ENCODE results near the gene ABCA5. TPM values are rescaled to one million over a fixed set of nuclear protein-coding genes. Genes with fewer than 3 reads are reported as not detected.
"Not testable (repeated sequence)": the region's sequence is repeated elsewhere in the genome, so short reads cannot be mapped to it uniquely, and the experiment has no call there.

ABCA5 gene
- total RNA-seq, 6 donors from 2014 or later = 10.5 to 62.4 (median 23.1) TPM

DNA sequence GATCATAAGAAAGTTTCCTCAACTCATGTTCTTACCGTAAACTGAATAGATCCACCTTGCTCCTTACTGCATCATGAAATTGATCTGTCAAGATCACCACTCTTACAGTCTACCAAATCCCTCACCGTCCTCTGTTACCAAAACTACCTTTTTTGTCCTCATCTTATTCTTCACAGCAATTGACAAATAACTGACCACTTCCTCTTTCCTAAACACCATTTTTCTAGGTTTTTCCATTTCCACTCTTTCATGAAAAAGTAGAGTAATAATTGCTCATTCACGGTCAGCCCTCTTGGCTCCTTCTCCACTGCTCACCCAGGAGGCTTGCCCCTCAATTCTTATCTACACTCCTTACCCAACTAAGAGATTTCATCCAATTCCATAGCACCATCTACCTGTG lies 44.9 kb downstream of the ABCA5 start:
- no peak for ATAC-seq (ENCODE audit: low FRiP score in 2 of 2)
- TF ChIP-seq EP300 (IDR thresholded peaks at IDR 0.05) = no peak
- no peak for TF ChIP-seq POLR2AphosphoS5 (IDR thresholded peaks at IDR 0.05)
- TF ChIP-seq POLR2A (IDR thresholded peaks at IDR 0.05) = no peak
- TF ChIP-seq, protein P1, sequence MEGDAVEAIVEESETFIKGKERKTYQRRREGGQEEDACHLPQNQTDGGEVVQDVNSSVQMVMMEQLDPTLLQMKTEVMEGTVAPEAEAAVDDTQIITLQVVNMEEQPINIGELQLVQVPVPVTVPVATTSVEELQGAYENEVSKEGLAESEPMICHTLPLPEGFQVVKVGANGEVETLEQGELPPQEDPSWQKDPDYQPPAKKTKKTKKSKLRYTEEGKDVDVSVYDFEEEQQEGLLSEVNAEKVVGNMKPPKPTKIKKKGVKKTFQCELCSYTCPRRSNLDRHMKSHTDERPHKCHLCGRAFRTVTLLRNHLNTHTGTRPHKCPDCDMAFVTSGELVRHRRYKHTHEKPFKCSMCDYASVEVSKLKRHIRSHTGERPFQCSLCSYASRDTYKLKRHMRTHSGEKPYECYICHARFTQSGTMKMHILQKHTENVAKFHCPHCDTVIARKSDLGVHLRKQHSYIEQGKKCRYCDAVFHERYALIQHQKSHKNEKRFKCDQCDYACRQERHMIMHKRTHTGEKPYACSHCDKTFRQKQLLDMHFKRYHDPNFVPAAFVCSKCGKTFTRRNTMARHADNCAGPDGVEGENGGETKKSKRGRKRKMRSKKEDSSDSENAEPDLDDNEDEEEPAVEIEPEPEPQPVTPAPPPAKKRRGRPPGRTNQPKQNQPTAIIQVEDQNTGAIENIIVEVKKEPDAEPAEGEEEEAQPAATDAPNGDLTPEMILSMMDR (IDR thresholded peaks at IDR 0.05) = no peak
- H3K27ac ChIP-seq = no peak overlapping the region

DNA sequence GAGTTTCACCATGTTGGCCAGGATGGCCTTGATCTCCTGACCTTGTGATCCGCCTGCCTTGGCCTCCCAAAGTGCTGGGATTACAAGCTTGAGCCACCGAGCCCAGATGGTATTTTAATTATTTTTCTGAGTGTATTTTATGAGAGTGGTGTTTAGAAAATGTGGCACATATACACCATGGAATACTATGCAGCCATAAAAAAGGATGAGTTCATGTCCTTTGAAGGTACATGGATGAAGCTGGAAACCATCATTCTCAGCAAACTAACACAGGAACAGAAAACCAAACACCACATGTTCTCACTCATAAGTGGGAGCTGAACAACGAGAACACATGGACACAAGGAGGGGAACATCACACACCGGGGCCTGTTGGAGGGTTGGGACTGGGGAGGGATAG lies 50.7 kb downstream of the ABCA5 start:
- ATAC-seq (ENCODE audit: low FRiP score in 2 of 2); H3K9me3 ChIP-seq; H3K4me3 ChIP-seq; H3K4me1 ChIP-seq; H3K27ac ChIP-seq; H3K27me3 ChIP-seq; DNase-seq; H3K36me3 ChIP-seq: not testable (repeated sequence)
- 98% methylated on average over 4 of the region's 4 CpGs for WGBS, 2 donors

More for the DNA sequence above, 44.9 kb downstream of the ABCA5 start:
- H3K4me1 ChIP-seq = no peaks in the 10 kb centered on the region
- no peaks in the 10 kb centered on the region for H3K9me3 ChIP-seq
- no peaks in the 10 kb centered on the region for H3K27me3 ChIP-seq
- whole genome bisulfite sequencing, 2 donors = 88 to 93% methylated on average over 3 of the region's 3 CpGs
- DNase-seq = no peak
- peaks cover 0 to 33% (median 2%) of the 10 kb centered on the region in 4 donors for H3K36me3 ChIP-seq
- H3K4me3 ChIP-seq = no peak overlapping the region

DNA sequence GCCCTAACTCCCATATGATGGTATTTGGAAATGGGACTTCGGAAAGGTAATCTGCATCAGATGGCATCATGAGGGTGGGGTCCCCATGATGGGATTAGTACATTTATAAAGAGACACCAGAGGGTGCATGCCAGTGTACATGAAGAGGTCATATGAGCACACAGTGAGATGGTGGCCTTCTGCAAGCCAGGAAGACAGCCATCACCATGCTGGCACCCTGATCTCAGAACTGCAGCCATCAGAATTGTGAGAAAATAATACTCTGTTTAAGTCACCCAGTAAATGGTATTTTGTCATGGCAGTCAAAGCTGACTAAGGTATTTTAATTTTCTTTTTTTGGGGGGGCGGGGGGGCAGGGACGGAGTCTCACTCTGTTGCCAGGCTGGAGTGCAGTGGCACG lies 51.2 kb downstream of the ABCA5 start:
- Histone ChIP-seq H3K4me1 (no peaks in the 10 kb centered on the region), H3K9me3 (no peaks in the 10 kb centered on the region), H3K4me3 (no peak overlapping the region), H3K27ac (no peak overlapping the region), H3K27me3 (no peaks in the 10 kb centered on the region), H3K36me3 (peaks cover 0 to 3% (median 0%) of the 10 kb centered on the region in 4 donors)
- no peak for TF ChIP-seq POLR2AphosphoS5 (IDR thresholded peaks at IDR 0.05)
- DNase-seq = no peak
- 98 to 100% methylated on average over 4 of the region's 4 CpGs for WGBS, 2 donors
- no peak for ATAC-seq (ENCODE audit: low FRiP score in 2 of 2)

DNA sequence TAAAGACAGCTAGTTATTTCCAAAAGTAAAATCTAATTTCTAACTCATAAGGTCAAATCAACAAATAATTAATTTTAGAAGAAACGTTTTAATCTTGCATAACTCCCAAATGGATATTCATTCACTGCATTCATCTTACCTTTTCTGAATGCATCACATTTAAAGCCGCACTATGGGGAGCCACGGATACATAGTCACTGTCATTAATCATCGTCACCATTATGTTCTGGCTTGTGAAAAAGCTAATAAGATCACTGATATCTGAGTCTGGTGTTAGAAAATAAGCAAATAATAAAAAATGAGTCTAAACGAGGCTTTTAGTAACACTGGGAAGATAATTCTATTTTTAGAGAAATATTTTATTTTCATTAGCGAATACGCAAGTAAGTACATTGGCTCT lies 55.9 kb downstream of the ABCA5 start:
- TF ChIP-seq POLR2AphosphoS5 (IDR thresholded peaks at IDR 0.05) (no peak), EP300 (IDR thresholded peaks at IDR 0.05) (no peak), POLR2A (IDR thresholded peaks at IDR 0.05) (no peak)
- TF ChIP-seq, protein P1 (IDR thresholded peaks at IDR 0.05) = no peak
- ATAC-seq (ENCODE audit: low FRiP score in 2 of 2) (no peak), DNase-seq (no peak)
- H3K27me3 ChIP-seq = no peaks in the 10 kb centered on the region
- H3K27ac ChIP-seq = no peak overlapping the region
- WGBS, 2 donors = 83 to 87% methylated on average over 7 of the region's 7 CpGs
- no peaks in the 10 kb centered on the region for H3K9me3 ChIP-seq
- no peaks in the 10 kb centered on the region for H3K4me1 ChIP-seq
- no peak overlapping the region for H3K4me3 ChIP-seq
- no peaks in the 10 kb centered on the region for H3K36me3 ChIP-seq

DNA sequence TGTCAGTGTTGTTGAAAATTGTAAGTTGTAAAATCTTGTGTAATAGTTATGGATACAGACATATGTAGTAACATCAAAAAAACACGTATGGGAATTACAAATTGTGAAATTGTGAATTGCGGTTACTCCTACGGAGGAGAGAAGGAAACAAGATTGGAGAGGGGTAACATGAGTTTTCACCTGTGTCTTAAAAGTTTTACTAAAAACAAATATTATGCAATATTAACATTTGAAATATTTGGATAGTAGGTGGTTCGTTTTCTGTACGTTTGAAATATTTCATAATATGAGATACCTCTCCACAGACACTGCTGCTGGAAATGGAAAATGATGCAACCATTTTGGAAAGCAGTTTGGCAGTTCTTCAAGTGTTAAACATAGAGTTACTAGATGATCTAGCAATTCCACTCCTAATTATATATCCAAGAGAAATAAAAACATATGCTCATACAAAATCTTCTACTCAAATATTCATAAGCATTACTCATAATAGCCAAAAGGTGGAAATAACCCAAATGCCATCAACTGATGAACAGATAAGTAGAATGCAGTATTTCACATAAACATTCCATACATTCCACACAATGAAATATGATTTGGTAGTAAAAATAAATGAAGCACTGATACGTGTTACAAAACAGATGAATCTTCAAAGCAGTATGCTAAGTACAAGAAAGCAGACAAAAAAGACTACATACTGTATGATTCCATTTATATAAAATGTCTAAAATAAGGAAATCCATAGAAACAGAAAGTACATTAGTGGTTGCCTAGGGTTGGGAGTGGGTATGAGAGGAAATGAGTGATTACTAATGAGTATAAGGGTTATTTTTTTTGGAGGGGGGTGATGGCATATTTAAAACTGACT lies 57.6 kb downstream of the ABCA5 start:
- 36 to 55% methylated on average over 6 of the region's 6 CpGs for WGBS, 2 donors
- Histone ChIP-seq H3K9me3 (no peaks in the 10 kb centered on the region), H3K27ac (no peak overlapping the region), H3K27me3 (no peaks in the 10 kb centered on the region), H3K36me3 (no peaks in the 10 kb centered on the region), H3K4me3 (no peak overlapping the region), H3K4me1 (no peaks in the 10 kb centered on the region)
- DNase-seq (no peak), ATAC-seq (ENCODE audit: low FRiP score in 2 of 2) (no peak)
- TF ChIP-seq, protein P1 (IDR thresholded peaks at IDR 0.05) = no peak
- no peak for TF ChIP-seq POLR2AphosphoS5 (IDR thresholded peaks at IDR 0.05)
- no peak for TF ChIP-seq POLR2A (IDR thresholded peaks at IDR 0.05)
- no peak for TF ChIP-seq EP300 (IDR thresholded peaks at IDR 0.05)

DNA sequence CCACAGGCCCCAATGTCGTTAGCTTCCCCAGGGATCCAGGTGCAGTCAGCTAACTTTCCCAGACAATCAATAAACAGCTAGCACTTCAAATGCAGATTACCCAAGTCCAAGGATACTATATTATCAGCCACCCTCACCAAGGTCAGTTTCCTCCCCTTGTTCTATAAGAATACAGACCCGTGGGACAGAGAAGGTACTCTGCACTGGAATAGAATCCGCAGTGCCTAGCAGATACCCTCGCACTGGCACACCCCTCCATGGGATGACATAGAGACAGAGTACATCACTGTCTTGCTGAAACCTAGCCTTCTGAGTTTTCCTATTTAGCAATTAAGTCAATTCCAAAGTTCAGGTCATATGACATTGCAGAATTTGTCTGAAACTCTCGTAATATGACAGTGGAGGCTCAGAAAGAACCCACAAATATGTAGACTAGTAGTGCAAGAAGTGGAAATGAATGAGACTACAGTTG lies 58.4 kb downstream of the ABCA5 start:
- no peak overlapping the region for H3K4me3 ChIP-seq
- ATAC-seq (ENCODE audit: low FRiP score in 2 of 2) = no peak
- H3K27me3 ChIP-seq = no peaks in the 10 kb centered on the region
- 84 to 94% methylated on average over 4 to 5 of the region's 5 CpGs for WGBS, 2 donors
- TF ChIP-seq, protein P1 (IDR thresholded peaks at IDR 0.05) = no peak
- TF ChIP-seq POLR2A (IDR thresholded peaks at IDR 0.05) = no peak
- no peak for DNase-seq
- peaks cover 0 to 4% (median 0%) of the 10 kb centered on the region in 4 donors for H3K36me3 ChIP-seq
- no peak overlapping the region for H3K27ac ChIP-seq
- no peaks in the 10 kb centered on the region for H3K9me3 ChIP-seq
- no peaks in the 10 kb centered on the region for H3K4me1 ChIP-seq

Data from upper lobe of left lung (tissue), 6 donors.